HL-60 (cell line): Measurements from ENCODE around the gene IL27RA.
A peak's percentile ranks its signal among the peaks of the same experiment; 100 is the strongest.
"Not testable (repeated sequence)": the region's sequence is repeated elsewhere in the genome, so short reads cannot be mapped to it uniquely, and the experiment has no call there.

ENCODE experiments used
- DNase-seq, 2 experiments: peaks; one replicate each; pipeline ENCODE4 v3.0.0-alpha.2; 2010 to 2020; ENCODE audit warnings: low read depth in 1 of 2, low spot score in 1 of 2
- H3K27ac ChIP-seq: fragments of 250-450 bp; sonication (Bioruptor Pico); replicated peaks from 2 replicates; pipeline ENCODE4 v1.5.1; 2020; ENCODE audit warnings: mild to moderate bottlenecking, moderate library complexity
- H3K27me3 ChIP-seq: fragments of 250-450 bp; sonication (Bioruptor Pico); 2 replicates; pipeline ENCODE4 v1.5.1; 2021; ENCODE audit warnings: mild to moderate bottlenecking, moderate library complexity; ENCODE audit not compliant: insufficient read depth, poor library complexity, severe bottlenecking
- H3K4me3 ChIP-seq: replicated peaks from 2 replicates; pipeline ENCODE4 v1.5.1; 2011; ENCODE audit warnings: mild to moderate bottlenecking, control low read depth, low read length; ENCODE audit not compliant: insufficient read depth
- CTCF ChIP-seq: IDR thresholded peaks from one replicate; pipeline ENCODE4 v1.5.1; 2011; ENCODE audit warnings: low read length, control low read depth, inconsistent platforms; ENCODE audit not compliant: insufficient read depth
- GABPA ChIP-seq: IDR thresholded peaks from 2 replicates; pipeline ENCODE4 v1.6.1; 2012; ENCODE audit warnings: low read depth
- POLR2AphosphoS5 ChIP-seq: IDR thresholded peaks from 2 replicates; pipeline ENCODE4 v1.6.1; 2012; ENCODE audit warnings: low read depth
- REST ChIP-seq: IDR thresholded peaks from 2 replicates; pipeline ENCODE4 v1.6.1; 2012; ENCODE audit warnings: low read depth; ENCODE audit not compliant: insufficient replicate concordance
- SPI1 ChIP-seq: IDR thresholded peaks from 2 replicates; pipeline ENCODE4 v1.6.1; 2012; ENCODE audit warnings: low read depth, mild to moderate bottlenecking, borderline replicate concordance

Gene IL27RA

GRCh38 chr19:14042659-14043608, 11.4 kb downstream of the IL27RA start:
- H3K27me3 ChIP-seq, H3K4me3 ChIP-seq: not testable (repeated sequence)
- TF ChIP-seq CTCF, result peak; percentile 33
- peak overlapping the region; percentile 22; the same call in 1 of the 2 replicates for H3K27ac ChIP-seq
- DNase-seq, result peak in 1 of 2 experiments; percentile 45

GRCh38 chr19:14047866-14048265, 16.3 kb downstream of the IL27RA start:
- H3K4me3 ChIP-seq, H3K27me3 ChIP-seq, DNase-seq, H3K27ac ChIP-seq: not testable (repeated sequence)

GRCh38 chr19:14048443-14049153, 17.0 kb downstream of the IL27RA start:
- no peak overlapping the region for H3K4me3 ChIP-seq
- peak; percentile 69 to 78 for DNase-seq
- peak; percentile 99 for TF ChIP-seq CTCF
- no peak for TF ChIP-seq SPI1
- no peak for TF ChIP-seq REST
- H3K27ac ChIP-seq, result no peak overlapping the region
- no peaks in the 10 kb centered on the region for H3K27me3 ChIP-seq

- no peak overlapping the region for H3K4me3 ChIP-seq
- no peak for DNase-seq
- peaks cover 2% of the 10 kb centered on the region for H3K27me3 ChIP-seq
- no peak for TF ChIP-seq SPI1
- TF ChIP-seq REST, result no peak
- no peak for TF ChIP-seq GABPA
- TF ChIP-seq CTCF, result no peak
- no peak for TF ChIP-seq POLR2AphosphoS5
- no peak overlapping the region for H3K27ac ChIP-seq
These were observed 18.9 kb downstream of the IL27RA start for GRCh38 chr19:14050512-14050911.

- H3K4me3 ChIP-seq, DNase-seq, H3K27ac ChIP-seq, H3K27me3 ChIP-seq: not testable (repeated sequence)
These were observed 19.4 kb downstream of the IL27RA start for GRCh38 chr19:14050961-14051360.
